Measurements from ENCODE around the gene FKBP15. TPM values are rescaled to one million over a fixed set of nuclear protein-coding genes. Genes with fewer than 3 reads are reported as not detected.
"Not testable (repeated sequence)": the region's sequence is repeated elsewhere in the genome, so short reads cannot be mapped to it uniquely, and the experiment has no call there.

The FKBP15 gene
- total RNA-seq, 1 donor from 2014 or later: 84.6 TPM

DNA sequence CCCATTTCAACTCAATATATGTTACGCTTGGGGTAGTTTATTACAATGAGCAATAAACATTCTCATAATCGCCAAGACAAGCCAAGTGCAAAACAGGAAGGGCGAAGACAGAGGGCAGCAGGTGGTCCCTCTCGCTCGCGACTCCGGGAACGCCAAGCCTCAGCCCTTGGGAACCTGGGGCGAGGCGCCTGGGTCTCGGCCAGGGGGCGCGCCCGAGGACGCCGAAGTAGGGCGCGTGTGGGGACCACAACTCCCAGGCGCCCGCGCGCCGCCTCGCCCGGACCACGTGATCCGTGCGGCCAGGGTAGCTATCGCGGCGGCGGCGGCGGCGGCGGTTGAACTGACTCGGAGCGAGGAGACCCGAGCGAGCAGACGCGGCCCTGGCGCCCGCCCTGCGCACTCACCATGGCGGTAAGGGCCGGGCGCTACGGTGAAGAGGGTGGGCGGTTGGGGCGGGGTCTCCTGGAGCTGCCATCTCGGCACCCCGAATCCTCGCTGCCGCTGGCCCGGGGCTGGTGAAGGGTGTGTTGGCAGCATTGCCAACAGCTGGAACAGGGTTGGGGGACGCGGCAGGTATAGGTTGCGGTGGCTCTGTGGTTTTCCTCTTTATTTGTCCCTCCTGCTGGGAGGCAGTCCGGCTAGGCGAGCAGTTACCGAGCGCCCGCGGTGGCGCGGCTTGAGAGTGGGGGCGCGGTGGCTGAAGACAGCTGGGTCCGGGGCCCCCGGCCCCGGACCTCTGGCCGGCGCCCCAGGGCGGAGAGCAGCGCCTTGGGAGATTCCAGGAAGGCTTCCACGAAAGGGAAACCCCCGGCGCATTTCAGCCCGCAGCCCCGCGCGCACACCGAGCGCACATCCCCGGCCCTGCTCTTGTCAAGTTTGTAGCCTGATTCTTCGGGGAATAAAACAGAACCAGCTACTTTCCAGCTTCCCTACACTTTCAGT lies 70.1 kb downstream of the FKBP15 start, which contains the start of gene SLC31A2:
Gene SLC31A2 (plus strand): TSS at position 338 of the 942 bp plus-strand sequence. CDS start 68 bp downstream, at position 406.
- peak within 1 kb of the TSS; percentile 93 for H3K27ac ChIP-seq
- no peaks in the 10 kb centered on the region for H3K36me3 ChIP-seq
- H3K4me3 ChIP-seq: peak within 1 kb of the TSS; percentile 97
- TF ChIP-seq, protein P1, sequence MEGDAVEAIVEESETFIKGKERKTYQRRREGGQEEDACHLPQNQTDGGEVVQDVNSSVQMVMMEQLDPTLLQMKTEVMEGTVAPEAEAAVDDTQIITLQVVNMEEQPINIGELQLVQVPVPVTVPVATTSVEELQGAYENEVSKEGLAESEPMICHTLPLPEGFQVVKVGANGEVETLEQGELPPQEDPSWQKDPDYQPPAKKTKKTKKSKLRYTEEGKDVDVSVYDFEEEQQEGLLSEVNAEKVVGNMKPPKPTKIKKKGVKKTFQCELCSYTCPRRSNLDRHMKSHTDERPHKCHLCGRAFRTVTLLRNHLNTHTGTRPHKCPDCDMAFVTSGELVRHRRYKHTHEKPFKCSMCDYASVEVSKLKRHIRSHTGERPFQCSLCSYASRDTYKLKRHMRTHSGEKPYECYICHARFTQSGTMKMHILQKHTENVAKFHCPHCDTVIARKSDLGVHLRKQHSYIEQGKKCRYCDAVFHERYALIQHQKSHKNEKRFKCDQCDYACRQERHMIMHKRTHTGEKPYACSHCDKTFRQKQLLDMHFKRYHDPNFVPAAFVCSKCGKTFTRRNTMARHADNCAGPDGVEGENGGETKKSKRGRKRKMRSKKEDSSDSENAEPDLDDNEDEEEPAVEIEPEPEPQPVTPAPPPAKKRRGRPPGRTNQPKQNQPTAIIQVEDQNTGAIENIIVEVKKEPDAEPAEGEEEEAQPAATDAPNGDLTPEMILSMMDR (IDR thresholded peaks at IDR 0.05): peak; percentile 51
- intact Hi-C loops (cut with DNase I): no loop called here
- peaks cover 47% of the 10 kb centered on the region for H3K4me1 ChIP-seq
- no peaks in the 10 kb centered on the region for H3K9me3 ChIP-seq
- peak; percentile 97 for DNase-seq
- ATAC-seq: peak; percentile 95 to 96
- no peaks in the 10 kb centered on the region for H3K27me3 ChIP-seq (ENCODE audit: low read depth)

DNA sequence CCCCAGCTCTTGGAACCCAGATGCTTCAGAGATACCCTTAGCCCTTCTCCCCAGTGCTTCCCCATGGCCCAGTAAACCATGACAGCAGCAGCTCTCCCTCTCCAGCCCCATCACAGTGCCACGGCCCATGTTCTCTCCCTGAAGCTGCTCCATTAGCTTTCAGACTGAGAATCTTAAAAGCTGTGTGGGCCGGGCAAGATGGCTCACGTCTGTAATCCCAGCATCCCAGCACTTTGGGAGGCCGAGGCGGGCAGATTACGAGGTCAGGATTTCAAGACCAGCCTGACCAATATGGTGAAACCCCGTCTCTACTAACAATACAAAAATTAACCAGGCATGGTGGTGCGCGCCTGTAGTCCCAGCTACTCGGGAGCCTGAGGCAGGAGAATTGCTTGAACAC lies 71.5 kb downstream of the FKBP15 start:
- peaks cover 40% of the 10 kb centered on the region for H3K4me1 ChIP-seq
- H3K9me3 ChIP-seq; ATAC-seq; H3K27ac ChIP-seq; H3K4me3 ChIP-seq; DNase-seq; H3K36me3 ChIP-seq; intact Hi-C loops (cut with DNase I); H3K27me3 ChIP-seq (ENCODE audit: low read depth): not testable (repeated sequence)

DNA sequence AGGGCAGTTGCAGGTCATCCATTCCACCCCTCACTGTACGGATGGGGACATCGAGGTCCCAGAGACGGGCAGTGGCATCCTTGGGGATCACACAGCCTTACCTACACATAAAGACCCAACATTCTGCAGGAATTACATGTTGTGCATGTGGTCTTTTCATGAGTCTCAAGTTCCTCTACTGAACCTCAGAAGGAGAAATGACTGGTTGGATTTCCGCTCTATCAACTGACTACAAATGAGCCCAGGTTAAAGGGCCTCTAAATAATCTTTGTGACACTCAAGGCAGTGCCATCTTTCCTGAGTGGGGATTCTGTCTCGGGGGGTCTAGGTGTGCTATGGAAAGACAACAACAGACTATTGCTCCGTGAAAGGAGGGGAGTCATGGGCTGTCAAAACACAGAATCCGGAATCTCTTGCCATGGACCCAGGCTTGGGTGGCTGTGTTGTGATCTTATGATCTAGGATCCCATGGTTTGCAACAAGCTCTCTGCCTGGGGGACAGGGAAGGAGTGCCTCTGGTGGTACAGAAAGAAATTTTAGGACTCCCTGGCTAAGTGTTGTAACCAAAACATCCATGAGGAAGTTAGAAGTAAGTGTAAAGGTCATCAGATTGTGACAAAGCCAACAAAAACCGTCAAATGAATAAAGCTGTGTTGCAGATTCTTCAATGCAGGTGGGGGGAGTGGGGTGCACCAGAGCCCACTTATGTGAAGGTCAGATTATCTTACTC lies 72.1 kb downstream of the FKBP15 start:
- Histone ChIP-seq H3K9me3 (no peaks in the 10 kb centered on the region), H3K27ac (peak overlapping the region; percentile 24), H3K4me3 (no peak overlapping the region), H3K27me3 (ENCODE audit: low read depth) (peaks cover under 1% of the 10 kb centered on the region), H3K4me1 (peaks cover 34% of the 10 kb centered on the region), H3K36me3 (no peaks in the 10 kb centered on the region)
- intact Hi-C loops (cut with DNase I): no loop called here
- TF ChIP-seq, protein P1 (IDR thresholded peaks at IDR 0.05): no peak
- DNase-seq: peak; percentile 47
- no peak for ATAC-seq

DNA sequence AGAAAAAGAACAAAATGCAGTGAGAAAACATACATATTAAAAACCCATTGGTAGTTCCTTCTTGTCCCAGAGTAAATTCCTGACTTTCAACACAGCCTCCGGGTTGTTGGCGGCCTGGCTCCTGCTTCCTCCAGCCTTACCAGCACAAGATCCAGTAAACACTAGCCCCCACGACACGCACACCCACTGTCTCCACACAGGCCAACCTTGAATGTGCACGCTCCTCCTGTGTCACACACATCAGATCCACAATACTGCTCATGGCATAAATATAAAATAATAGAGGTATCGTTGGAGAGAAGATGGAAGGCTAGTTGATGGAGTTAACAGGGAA lies 72.7 kb downstream of the FKBP15 start:
- no peaks in the 10 kb centered on the region for H3K9me3 ChIP-seq
- ATAC-seq (no peak), DNase-seq (no peak)
- H3K27ac ChIP-seq: peak overlapping the region; percentile 24
- peaks cover 28% of the 10 kb centered on the region for H3K4me1 ChIP-seq
- no peak overlapping the region for H3K4me3 ChIP-seq
- H3K27me3 ChIP-seq (ENCODE audit: low read depth): peaks cover 6% of the 10 kb centered on the region
- intact Hi-C loops (cut with DNase I): no loop called here
- TF ChIP-seq, protein P1 (IDR thresholded peaks at IDR 0.05): no peak
- H3K36me3 ChIP-seq: no peaks in the 10 kb centered on the region

DNA sequence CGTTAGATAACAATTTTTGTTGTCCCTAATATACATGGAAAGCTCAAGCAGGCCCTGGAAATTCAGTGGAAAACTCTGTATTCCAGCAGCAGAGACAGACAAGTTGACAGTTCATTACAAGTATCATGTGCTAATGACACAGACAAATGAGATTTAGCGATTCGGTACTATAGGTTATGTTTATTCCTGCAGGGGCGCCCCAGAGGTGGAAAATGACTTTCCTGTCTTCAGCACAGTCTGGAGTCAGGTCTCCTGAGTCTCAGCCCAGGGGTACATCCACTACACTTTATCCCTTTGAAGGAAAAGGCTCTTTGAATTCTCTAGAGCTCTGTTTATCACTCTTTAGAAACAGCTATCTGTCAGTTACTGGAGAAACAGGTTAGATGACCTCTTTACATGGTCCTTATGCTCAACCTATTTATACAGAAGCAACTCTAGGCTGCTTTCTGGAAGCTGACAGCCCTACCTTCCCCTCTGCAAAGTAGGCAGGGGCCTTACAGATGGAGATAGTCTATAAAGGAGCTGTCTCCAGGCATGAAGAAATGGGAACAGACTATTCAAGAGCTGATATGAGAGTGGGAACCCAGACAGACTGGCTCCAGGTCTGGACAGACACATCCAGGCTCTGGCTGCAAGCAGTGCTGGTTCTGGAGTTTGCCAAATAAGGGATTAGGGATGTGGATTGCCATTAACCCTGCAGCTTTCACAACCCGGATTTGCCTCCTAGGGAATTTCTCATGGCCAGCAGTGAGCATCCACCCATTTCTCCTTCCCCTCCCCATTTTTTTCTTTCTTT lies 77.4 kb downstream of the FKBP15 start:
- Histone ChIP-seq H3K36me3 (no peaks in the 10 kb centered on the region), H3K4me3 (no peak overlapping the region), H3K27ac (no peak overlapping the region), H3K27me3 (ENCODE audit: low read depth) (peaks cover 14% of the 10 kb centered on the region), H3K4me1 (no peaks in the 10 kb centered on the region), H3K9me3 (no peaks in the 10 kb centered on the region)
- no peak for DNase-seq
- intact Hi-C loops (cut with DNase I): no loop called here
- ATAC-seq: no peak
- TF ChIP-seq, protein P1 (IDR thresholded peaks at IDR 0.05): no peak

DNA sequence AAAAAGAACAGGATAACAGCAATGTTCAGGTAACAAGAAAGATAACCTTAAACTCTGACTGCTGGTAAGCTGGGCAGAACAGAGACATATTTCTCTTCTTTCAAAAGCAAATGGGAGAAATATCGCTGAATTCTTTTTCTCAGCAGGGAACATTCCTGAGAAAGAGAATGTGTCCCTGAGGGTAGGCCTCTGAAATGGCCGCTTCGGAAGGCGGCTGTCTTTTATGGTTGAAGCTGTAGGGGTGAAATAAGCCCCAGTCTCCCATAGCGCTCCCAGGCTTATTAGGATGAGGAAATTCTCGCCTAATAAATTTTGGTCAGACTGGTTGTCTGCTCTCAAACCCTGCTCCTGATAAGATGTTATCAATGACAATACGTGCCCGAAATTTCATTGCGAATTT lies 80.2 kb downstream of the FKBP15 start:
- H3K36me3 ChIP-seq; intact Hi-C loops (cut with DNase I); H3K9me3 ChIP-seq; H3K4me1 ChIP-seq; ATAC-seq; DNase-seq; H3K4me3 ChIP-seq; H3K27ac ChIP-seq: not testable (repeated sequence)
- peaks cover 14% of the 10 kb centered on the region for H3K27me3 ChIP-seq (ENCODE audit: low read depth)

All from lower lobe of right lung (tissue), 2 donors.